AG09309 (cell line): ENCODE measurements around the gene SLC15A3.

Source experiments
- DNase-seq: peaks from one replicate; pipeline ENCODE4 v3.0.0-alpha.2; 2010; ENCODE audit warnings: low read depth
- H3K4me3 ChIP-seq: 2 replicates; pipeline ENCODE4 v1.5.1; 2011; ENCODE audit warnings: mild to moderate bottlenecking, low read depth, low read length, moderate library complexity; ENCODE audit not compliant: control insufficient read depth
- TF ChIP-seq, protein P1 (sequence below): IDR thresholded peaks from 2 replicates; pipeline ENCODE4 v1.5.1; 2011; ENCODE audit warnings: mild to moderate bottlenecking, low read depth, low read length, inconsistent platforms; ENCODE audit not compliant: insufficient read depth, control insufficient read depth; ENCODE audit errors: missing control alignments

Gene SLC15A3

DNA sequence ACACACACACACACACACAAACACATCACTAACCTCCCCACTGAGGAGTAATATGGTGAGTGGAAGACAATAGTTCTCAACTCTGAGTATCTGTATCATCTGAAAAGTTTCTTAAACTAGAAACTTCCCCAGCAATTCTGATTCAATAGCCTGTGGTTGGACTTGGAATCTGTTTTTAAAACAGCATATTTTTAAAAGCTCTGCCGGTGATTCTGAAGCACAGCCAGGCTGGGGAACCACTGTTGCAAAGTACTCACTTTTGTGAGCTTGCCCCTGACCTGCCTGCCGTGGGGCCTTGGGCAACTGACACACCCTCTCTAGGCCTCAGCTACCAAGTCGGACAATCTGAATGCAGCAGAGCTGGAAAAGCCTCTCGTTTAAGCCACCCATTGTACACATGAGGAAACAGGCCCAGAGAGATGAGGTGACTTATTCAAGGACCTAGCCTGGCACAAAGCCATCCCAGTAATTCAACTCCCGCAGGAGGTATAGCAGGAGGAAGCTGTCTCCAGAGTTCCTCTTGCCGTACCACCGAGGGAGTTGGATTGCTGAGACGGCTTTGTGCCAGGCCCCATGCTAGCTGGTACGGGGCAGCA lies 8.9 kb downstream of the SLC15A3 start:
- no peak for DNase-seq
- no peak overlapping the region for H3K4me3 ChIP-seq
- TF ChIP-seq, protein P1, sequence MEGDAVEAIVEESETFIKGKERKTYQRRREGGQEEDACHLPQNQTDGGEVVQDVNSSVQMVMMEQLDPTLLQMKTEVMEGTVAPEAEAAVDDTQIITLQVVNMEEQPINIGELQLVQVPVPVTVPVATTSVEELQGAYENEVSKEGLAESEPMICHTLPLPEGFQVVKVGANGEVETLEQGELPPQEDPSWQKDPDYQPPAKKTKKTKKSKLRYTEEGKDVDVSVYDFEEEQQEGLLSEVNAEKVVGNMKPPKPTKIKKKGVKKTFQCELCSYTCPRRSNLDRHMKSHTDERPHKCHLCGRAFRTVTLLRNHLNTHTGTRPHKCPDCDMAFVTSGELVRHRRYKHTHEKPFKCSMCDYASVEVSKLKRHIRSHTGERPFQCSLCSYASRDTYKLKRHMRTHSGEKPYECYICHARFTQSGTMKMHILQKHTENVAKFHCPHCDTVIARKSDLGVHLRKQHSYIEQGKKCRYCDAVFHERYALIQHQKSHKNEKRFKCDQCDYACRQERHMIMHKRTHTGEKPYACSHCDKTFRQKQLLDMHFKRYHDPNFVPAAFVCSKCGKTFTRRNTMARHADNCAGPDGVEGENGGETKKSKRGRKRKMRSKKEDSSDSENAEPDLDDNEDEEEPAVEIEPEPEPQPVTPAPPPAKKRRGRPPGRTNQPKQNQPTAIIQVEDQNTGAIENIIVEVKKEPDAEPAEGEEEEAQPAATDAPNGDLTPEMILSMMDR = no peak

DNA sequence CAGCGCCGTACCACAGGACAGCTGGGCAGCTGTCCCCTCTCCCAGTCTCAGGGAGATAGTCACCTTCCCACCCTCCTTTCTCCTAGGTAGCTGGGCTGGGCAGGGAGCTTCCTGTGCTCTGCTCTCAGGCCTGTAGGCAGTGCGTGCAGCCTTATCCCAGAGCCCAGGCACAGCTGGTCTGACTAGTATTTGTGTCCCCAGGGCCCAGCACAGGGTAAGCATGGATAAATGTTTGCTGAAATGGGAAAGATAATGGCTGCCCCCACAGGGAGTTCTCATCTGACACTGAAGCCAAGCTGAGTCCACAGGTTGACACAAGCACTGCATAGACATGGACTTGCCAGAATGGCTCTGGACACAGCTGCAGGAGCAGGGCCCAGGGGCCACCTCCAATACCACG lies 9.8 kb downstream of the SLC15A3 start:
- no peak overlapping the region for H3K4me3 ChIP-seq
- TF ChIP-seq, protein P1 = no peak
- no peak for DNase-seq

DNA sequence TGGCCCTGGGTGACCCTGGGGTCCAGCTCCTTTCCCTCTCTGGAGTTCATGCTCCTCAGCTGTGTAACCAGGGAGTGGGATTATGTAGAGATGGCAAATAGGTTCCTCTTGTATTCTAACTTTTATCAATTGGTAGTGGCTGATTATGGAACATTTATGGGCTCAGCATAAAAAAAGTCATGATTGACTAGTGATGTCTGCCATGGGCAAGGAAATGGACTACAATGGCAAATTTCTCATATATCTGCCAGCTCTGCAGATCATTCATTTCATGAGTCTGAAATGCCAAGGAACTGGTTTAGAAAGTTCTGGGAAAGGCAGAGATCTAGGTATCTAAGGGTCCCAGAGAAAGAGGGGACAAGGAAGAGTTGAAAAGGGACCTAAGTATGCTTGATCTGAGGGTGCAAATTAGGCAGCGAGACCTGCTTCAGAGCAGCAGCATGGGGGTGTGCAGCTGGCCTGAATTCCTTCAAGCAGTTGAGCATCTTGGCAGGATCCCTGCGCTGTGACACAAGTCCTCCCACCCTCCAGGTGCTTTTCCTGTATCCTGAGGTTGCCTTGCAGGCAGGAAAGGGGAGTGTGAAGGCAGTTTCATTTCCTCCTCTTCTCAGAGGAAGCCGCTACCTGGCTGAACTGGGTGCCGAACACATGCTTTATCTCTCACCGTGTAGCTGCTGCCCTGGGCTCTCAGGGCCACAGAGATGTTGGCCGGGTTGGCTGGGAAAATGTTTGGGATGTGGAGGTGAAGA lies 10.4 kb downstream of the SLC15A3 start:
- no peak overlapping the region for H3K4me3 ChIP-seq
- DNase-seq = no peak
- TF ChIP-seq, protein P1 = no peak

DNA sequence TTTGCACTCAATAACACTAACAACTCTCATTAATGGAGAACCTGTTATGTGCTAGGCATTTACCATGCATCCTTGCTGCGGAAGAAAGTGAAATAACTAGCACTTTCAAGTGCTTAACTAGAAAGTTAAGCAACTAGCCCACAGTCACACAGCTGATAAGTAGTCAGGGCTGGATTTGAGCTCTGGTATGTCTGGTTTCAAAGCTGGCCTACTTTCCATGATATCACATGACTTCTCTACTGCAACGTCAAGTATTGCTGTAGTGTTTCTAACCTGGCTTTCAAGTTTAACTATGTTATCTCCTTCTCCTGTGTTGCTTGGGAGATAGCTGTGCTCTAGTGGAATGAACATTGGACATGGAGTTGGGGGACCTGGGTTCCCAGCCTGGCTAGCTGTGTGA lies 12.1 kb downstream of the SLC15A3 start:
- DNase-seq = no peak
- H3K4me3 ChIP-seq = no peak overlapping the region
- TF ChIP-seq, protein P1 = no peak

DNA sequence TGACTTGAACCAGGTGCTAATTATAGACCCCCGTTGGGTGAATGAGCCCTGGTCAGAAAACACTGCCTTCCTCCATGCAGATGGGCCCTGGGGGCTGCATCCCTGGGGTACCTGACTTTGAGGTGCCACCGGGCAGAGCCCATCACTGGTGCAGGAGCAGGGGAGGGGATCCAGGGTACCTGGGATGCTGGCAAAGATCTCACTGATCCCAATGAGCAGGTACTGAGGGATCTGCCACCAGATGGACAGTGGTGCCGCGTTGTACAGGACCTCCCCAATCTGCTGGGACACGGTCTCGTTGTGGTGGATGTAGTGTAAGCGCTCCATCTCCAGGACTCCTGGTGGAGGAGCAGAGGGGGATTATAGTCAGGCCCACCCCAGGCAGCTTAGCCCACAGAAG lies 12.7 kb downstream of the SLC15A3 start:
- no peak overlapping the region for H3K4me3 ChIP-seq
- DNase-seq = no peak
- TF ChIP-seq, protein P1 = no peak

DNA sequence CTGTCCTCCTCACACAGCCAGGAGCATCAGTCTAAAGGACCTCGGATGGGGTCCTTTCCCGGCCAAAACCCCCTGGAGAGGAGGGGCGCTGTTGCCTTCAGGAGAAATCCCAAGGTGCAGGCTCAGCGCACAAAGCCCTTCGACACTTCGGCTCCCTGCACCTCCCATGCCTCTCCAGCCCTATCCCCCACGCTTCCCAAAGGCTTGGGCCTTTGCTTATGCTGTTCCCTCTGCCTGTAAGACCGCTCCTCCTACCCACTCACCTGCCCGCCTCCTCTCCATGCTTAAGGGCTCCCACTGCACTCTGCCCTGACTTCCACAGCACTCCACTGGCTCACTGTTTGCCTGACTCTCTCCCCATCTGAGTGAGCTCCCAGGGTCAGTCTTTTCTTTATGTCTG lies 13.5 kb downstream of the SLC15A3 start:
- no peak overlapping the region for H3K4me3 ChIP-seq
- no peak for DNase-seq

More for the DNA sequence above, 13.5 kb downstream of the SLC15A3 start:
- TF ChIP-seq, protein P1 = no peak
